PC-9 (cell line): ENCODE measurements around the gene PDLIM7.

Source experiments
- CTCF ChIP-seq: fragments of 200-600 bp; sonication (generic); conservative IDR thresholded peaks from 2 replicates; pipeline ENCODE4 v1.6.1; 2017; ENCODE audit warnings: mixed run types, antibody characterized with exemption, mild to moderate bottlenecking, moderate library complexity
- EZH2 ChIP-seq: fragments of 200-600 bp; sonication (generic); IDR thresholded peaks from 2 replicates; pipeline ENCODE4 v1.8.0; 2017; ENCODE audit warnings: antibody characterized with exemption, low read depth

- TF ChIP-seq CTCF (no peak), EZH2 (no peak)
These were observed 55.2 kb downstream of the PDLIM7 start for GRCh38 chr5:177442066-177442826.
